Measurements from ENCODE around the gene SIRT1. TPM values are rescaled to one million over a fixed set of nuclear protein-coding genes. Genes with fewer than 3 reads are reported as not detected.
A peak's percentile ranks its signal among the peaks of the same experiment; 100 is the strongest.
"Not testable (repeated sequence)": the region's sequence is repeated elsewhere in the genome, so short reads cannot be mapped to it uniquely, and the experiment has no call there.

SIRT1 gene
- total and polyA plus RNA-seq, 9 of the 15 experiments (the other 6 are each of a cell fraction or from before 2014, with no cell fraction given) = 7.8 to 25.8 (median 19.1) TPM

DNA sequence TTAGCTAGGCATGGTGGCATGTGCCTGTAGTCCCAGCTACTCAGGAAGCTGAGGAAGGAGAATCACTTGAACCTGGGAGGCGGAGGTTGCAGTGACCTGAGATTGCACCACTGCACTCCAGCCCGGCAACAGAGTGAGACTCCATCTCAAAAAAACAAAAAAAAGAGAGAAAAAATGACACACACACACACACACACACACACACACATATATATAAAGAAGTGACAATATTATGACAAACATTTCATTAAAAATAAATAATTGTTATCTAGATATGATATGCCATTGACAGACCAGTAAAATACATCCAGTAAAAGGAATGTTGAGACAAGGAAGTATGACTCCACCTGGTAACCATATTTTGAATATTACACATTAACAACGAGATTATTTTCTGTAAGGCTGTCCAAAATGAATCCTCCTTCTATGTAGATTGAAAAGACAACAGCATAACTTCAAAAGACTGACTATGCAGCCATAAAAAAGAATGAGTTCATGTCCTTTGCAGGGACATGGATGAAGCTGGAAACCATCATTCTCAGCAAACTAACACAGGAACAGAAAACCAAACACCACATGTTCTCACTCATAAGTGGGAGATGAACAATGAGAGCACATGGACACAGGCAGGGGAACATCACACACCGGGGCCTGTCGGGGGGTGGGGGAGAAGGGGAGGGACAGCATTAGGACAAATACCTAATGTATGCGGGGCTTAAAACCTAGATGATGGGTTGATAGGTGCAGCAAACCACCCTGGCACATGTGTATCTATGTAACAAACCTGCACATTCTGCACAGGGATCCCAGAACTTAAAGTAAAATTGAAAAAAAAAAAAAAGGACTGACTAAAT lies 48.7 kb upstream of the SIRT1 start:
- H4K20me1 ChIP-seq (replicated peaks; ENCODE audit: control insufficient read depth, insufficient read depth, low read length); CTCF ChIA-PET (ENCODE audit: low intra/inter-chr PET ratio); FAIRE-seq; H3K4me1 ChIP-seq (replicated peaks in 1 of 2; ENCODE audit: control insufficient read depth in 2 of 2, insufficient read depth in 2 of 2, low read length in 2 of 2); H3K9me3 ChIP-seq (replicated peaks; ENCODE audit: control insufficient read depth, insufficient read depth, low read depth, low read length); H3K36me3 ChIP-seq (ENCODE audit: control insufficient read depth, insufficient read depth, low read length); BruUV-seq (replicated peaks); in situ Hi-C loops (cut with MboI); H3K9me1 ChIP-seq (ENCODE audit: control insufficient read depth, insufficient read depth, low read length); H3K27me3 ChIP-seq (ENCODE audit: control insufficient read depth in 2 of 2, insufficient read depth in 2 of 2, low read length in 2 of 2): not testable (repeated sequence)
- POLR2A ChIA-PET = interaction anchor here (0.6 to 0.8 kb wide), 2 partner anchors 50 to 1765 kb away, joined by 3 to 4 read pairs; no protein-coding TSS in a partner anchor
- WGBS (ENCODE audit: insufficient coverage, low coverage, missing lambda C conversion rate) = 18% methylated on average over 4 of the region's 6 CpGs
- intact Hi-C loops (cut with micrococcal nuclease) = loop anchor here (2.0 kb wide), 1 partner anchor 47 kb away; no protein-coding TSS in a partner anchor
- peak in 1 of 4 experiments; percentile 40 for DNase-seq (ENCODE audit: extremely low read depth in 1 of 4, low spot score in 3 of 4)
- Histone ChIP-seq H3K4me2 (ENCODE audit: insufficient read depth, low read length) (peak overlapping the region; percentile 59), H3K27ac (ENCODE audit: extremely low read depth, low read depth, low read length) (peak overlapping the region; percentile 43; the same call in 2 of the 3 replicates), H3K9ac (ENCODE audit: insufficient read depth in 1 of 2, low read depth in 2 of 2, low read length in 2 of 2) (peak overlapping the region in 1 of 2 experiments; percentile 58; a peak in 2 of 4 replicates), H3K4me3 (peak overlapping the region; percentile 23), H2AFZ (ENCODE audit: low read depth, low read length) (peak overlapping the region; percentile 78), H3K79me2 (ENCODE audit: control insufficient read depth, insufficient read depth, low read length) (peaks cover 52% of the 10 kb centered on the region)
- ATAC-seq = peak; percentile 37
- TF ChIP-seq L3MBTL2 (IDR thresholded peaks at IDR 0.05) (peak; percentile 36; the same call in 1 of the 2 replicates), NFRKB (IDR thresholded peaks at IDR 0.05; ENCODE audit: low read depth) (0 out of 2 replicates have a peak, but pooled peaks have one; percentile 66), DPF2 (IDR thresholded peaks at IDR 0.05) (0 out of 2 replicates have a peak, but pooled peaks have one; percentile 14), POLR2A (conservative IDR thresholded peaks at IDR 0.05) (0 out of 2 replicates have a peak, but pooled peaks have one; percentile 27), SMARCE1 (IDR thresholded peaks at IDR 0.05) (0 out of 2 replicates have a peak, but pooled peaks have one; percentile 11), HDAC3 (IDR thresholded peaks at IDR 0.05; ENCODE audit: borderline replicate concordance, partially characterized antibody) (peak; percentile 19), HDAC2 (IDR thresholded peaks at IDR 0.05) (0 out of 2 replicates have a peak, but pooled peaks have one; percentile 49)
- TF ChIP-seq, protein P1, sequence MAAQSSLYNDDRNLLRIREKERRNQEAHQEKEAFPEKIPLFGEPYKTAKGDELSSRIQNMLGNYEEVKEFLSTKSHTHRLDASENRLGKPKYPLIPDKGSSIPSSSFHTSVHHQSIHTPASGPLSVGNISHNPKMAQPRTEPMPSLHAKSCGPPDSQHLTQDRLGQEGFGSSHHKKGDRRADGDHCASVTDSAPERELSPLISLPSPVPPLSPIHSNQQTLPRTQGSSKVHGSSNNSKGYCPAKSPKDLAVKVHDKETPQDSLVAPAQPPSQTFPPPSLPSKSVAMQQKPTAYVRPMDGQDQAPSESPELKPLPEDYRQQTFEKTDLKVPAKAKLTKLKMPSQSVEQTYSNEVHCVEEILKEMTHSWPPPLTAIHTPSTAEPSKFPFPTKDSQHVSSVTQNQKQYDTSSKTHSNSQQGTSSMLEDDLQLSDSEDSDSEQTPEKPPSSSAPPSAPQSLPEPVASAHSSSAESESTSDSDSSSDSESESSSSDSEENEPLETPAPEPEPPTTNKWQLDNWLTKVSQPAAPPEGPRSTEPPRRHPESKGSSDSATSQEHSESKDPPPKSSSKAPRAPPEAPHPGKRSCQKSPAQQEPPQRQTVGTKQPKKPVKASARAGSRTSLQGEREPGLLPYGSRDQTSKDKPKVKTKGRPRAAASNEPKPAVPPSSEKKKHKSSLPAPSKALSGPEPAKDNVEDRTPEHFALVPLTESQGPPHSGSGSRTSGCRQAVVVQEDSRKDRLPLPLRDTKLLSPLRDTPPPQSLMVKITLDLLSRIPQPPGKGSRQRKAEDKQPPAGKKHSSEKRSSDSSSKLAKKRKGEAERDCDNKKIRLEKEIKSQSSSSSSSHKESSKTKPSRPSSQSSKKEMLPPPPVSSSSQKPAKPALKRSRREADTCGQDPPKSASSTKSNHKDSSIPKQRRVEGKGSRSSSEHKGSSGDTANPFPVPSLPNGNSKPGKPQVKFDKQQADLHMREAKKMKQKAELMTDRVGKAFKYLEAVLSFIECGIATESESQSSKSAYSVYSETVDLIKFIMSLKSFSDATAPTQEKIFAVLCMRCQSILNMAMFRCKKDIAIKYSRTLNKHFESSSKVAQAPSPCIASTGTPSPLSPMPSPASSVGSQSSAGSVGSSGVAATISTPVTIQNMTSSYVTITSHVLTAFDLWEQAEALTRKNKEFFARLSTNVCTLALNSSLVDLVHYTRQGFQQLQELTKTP (IDR thresholded peaks at IDR 0.05; ENCODE audit: low read depth in 1 of 2, partially characterized antibody in 2 of 2) = peak in 1 of 2 experiments; percentile 16
- TF ChIP-seq, protein P2, sequence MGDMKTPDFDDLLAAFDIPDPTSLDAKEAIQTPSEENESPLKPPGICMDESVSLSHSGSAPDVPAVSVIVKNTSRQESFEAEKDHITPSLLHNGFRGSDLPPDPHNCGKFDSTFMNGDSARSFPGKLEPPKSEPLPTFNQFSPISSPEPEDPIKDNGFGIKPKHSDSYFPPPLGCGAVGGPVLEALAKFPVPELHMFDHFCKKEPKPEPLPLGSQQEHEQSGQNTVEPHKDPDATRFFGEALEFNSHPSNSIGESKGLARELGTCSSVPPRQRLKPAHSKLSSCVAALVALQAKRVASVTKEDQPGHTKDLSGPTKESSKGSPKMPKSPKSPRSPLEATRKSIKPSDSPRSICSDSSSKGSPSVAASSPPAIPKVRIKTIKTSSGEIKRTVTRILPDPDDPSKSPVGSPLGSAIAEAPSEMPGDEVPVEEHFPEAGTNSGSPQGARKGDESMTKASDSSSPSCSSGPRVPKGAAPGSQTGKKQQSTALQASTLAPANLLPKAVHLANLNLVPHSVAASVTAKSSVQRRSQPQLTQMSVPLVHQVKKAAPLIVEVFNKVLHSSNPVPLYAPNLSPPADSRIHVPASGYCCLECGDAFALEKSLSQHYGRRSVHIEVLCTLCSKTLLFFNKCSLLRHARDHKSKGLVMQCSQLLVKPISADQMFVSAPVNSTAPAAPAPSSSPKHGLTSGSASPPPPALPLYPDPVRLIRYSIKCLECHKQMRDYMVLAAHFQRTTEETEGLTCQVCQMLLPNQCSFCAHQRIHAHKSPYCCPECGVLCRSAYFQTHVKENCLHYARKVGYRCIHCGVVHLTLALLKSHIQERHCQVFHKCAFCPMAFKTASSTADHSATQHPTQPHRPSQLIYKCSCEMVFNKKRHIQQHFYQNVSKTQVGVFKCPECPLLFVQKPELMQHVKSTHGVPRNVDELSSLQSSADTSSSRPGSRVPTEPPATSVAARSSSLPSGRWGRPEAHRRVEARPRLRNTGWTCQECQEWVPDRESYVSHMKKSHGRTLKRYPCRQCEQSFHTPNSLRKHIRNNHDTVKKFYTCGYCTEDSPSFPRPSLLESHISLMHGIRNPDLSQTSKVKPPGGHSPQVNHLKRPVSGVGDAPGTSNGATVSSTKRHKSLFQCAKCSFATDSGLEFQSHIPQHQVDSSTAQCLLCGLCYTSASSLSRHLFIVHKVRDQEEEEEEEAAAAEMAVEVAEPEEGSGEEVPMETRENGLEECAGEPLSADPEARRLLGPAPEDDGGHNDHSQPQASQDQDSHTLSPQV (IDR thresholded peaks at IDR 0.05) = peak; percentile 36; the same call in 1 of the 2 replicates

All from K562 (cell line).